DOHH2 (cell line): ENCODE results near the gene TNIP2.
"Not testable (repeated sequence)": the region's sequence is repeated elsewhere in the genome, so short reads cannot be mapped to it uniquely, and the experiment has no call there.

Experiments used
- H3F3A ChIP-seq: fragments of 200-600 bp; sonication (generic), shearing (Covaris generic); 2 replicates; pipeline ENCODE4 v1.6.0; 2016; ENCODE audit warnings: antibody characterized with exemption, mild to moderate bottlenecking; ENCODE audit not compliant: control insufficient read depth, insufficient read depth
- H3K27ac ChIP-seq: fragments of 200-600 bp; sonication (generic); 2 replicates; pipeline ENCODE4 v1.5.1; 2014; ENCODE audit warnings: low read depth, mild to moderate bottlenecking, low read length, moderate library complexity
- H3K27me3 ChIP-seq: fragments of 200-600 bp; sonication (generic); 2 replicates; pipeline ENCODE4 v1.6.1; 2014; ENCODE audit warnings: mild to moderate bottlenecking, low read length, mixed read lengths; ENCODE audit not compliant: control insufficient read depth
- H3K36me3 ChIP-seq: fragments of 200-600 bp; sonication (generic); 2 replicates; pipeline ENCODE4 v1.6.1; 2014; ENCODE audit warnings: mild to moderate bottlenecking, low read length, moderate library complexity, mixed read lengths; ENCODE audit not compliant: control insufficient read depth
- H3K4me1 ChIP-seq: fragments of 200-600 bp; sonication (generic); 2 replicates; pipeline ENCODE4 v1.6.1; 2014; ENCODE audit warnings: mild to moderate bottlenecking, low read length, mixed read lengths; ENCODE audit not compliant: control insufficient read depth
- H3K4me2 ChIP-seq: fragments of 200-600 bp; sonication (generic); 2 replicates; pipeline ENCODE4 v1.6.0; 2014; ENCODE audit warnings: mild to moderate bottlenecking, low read length, moderate library complexity
- H3K4me3 ChIP-seq: fragments of 200-600 bp; sonication (generic); 2 replicates; pipeline ENCODE4 v1.5.1; 2014; ENCODE audit warnings: mild to moderate bottlenecking, low read length, mixed read lengths
- H3K79me2 ChIP-seq: fragments of 200-600 bp; sonication (generic); 2 replicates; pipeline ENCODE4 v1.6.1; 2014; ENCODE audit warnings: mild to moderate bottlenecking, low read length, mixed read lengths; ENCODE audit not compliant: control insufficient read depth
- H3K9me2 ChIP-seq: fragments of 200-600 bp; sonication (generic); replicated peaks from 2 replicates; pipeline ENCODE4 v1.6.1; 2014; ENCODE audit warnings: mild to moderate bottlenecking, low read length, mixed read lengths; ENCODE audit not compliant: control insufficient read depth
- H3K9me3 ChIP-seq: fragments of 200-600 bp; sonication (generic); 2 replicates; pipeline ENCODE4 v1.6.1; 2014; ENCODE audit warnings: antibody characterized with exemption, low read length, mixed read lengths; ENCODE audit not compliant: control insufficient read depth, insufficient read depth
- H4K20me1 ChIP-seq: fragments of 200-600 bp; sonication (generic); 2 replicates; pipeline ENCODE4 v1.6.0; 2014; ENCODE audit warnings: low read depth, mild to moderate bottlenecking, antibody characterized with exemption, low read length, moderate library complexity; ENCODE audit not compliant: control insufficient read depth, insufficient read depth
- CTCF ChIP-seq: fragments of 200-600 bp; sonication (generic); IDR thresholded peaks from one replicate; pipeline ENCODE4 v1.5.1; 2014; ENCODE audit warnings: antibody characterized with exemption, mild to moderate bottlenecking, low read depth, low read length; ENCODE audit not compliant: poor library complexity, severe bottlenecking
- EZH2phosphoT487 ChIP-seq: fragments of 200-600 bp; sonication (generic); IDR thresholded peaks from 2 replicates; pipeline ENCODE4 v1.6.1; 2017; ENCODE audit warnings: borderline replicate concordance, mild to moderate bottlenecking, antibody characterized with exemption, low read length, moderate library complexity, mixed read lengths

Gene TNIP2

GRCh38 chr4:2783790-2784189 lies 27.7 kb upstream of the TNIP2 start:
- no peaks in the 10 kb centered on the region; the same call in 1 of the 2 replicates for H3F3A ChIP-seq
- H3K27me3 ChIP-seq: 0 out of 2 replicates have a peak, but pooled peaks cover 5% of the 10 kb centered on the region
- H3K4me3 ChIP-seq: no peak overlapping the region
- no peaks in the 10 kb centered on the region for H3K9me2 ChIP-seq
- H3K4me2 ChIP-seq: no peak overlapping the region
- H3K4me1 ChIP-seq: peaks cover 37% of the 10 kb centered on the region
- H4K20me1 ChIP-seq: no peaks in the 10 kb centered on the region
- no peaks in the 10 kb centered on the region for H3K79me2 ChIP-seq
- no peaks in the 10 kb centered on the region for H3K36me3 ChIP-seq
- H3K27ac ChIP-seq: no peak overlapping the region
- TF ChIP-seq EZH2phosphoT487: no peak
- TF ChIP-seq CTCF: no peak
- H3K9me3 ChIP-seq: no peaks in the 10 kb centered on the region

DNA sequence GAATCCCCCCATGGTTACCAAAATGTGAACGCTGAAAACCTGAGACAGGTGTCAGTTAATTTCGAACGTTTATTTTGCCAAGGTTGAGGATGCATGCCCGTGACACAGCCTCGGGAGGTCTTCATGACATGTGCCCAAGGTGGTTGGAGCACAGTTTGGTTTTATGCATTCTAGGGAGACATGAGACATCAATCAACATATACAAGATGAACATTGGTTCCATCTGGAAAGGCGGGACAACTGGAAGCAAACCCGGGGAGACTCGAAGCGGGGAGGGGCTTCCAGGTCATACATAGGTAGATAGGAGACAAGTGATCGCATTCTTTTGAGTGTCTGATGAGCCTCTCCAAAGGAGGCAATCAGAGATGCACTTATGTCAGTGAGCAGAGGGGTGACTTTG lies 25.8 kb upstream of the TNIP2 start:
- H3K4me2 ChIP-seq: no peak overlapping the region
- no peak overlapping the region for H3K4me3 ChIP-seq
- peaks cover 21% of the 10 kb centered on the region for H3K4me1 ChIP-seq
- H3K36me3 ChIP-seq: no peaks in the 10 kb centered on the region
- H3K27me3 ChIP-seq: 0 out of 2 replicates have a peak, but pooled peaks cover 5% of the 10 kb centered on the region
- no peak for TF ChIP-seq EZH2phosphoT487
- TF ChIP-seq CTCF: no peak
- no peaks in the 10 kb centered on the region; the same call in 1 of the 2 replicates for H3F3A ChIP-seq
- H3K27ac ChIP-seq: no peak overlapping the region
- H3K79me2 ChIP-seq: no peaks in the 10 kb centered on the region
- no peaks in the 10 kb centered on the region for H4K20me1 ChIP-seq
- no peaks in the 10 kb centered on the region for H3K9me2 ChIP-seq
- H3K9me3 ChIP-seq: no peaks in the 10 kb centered on the region

DNA sequence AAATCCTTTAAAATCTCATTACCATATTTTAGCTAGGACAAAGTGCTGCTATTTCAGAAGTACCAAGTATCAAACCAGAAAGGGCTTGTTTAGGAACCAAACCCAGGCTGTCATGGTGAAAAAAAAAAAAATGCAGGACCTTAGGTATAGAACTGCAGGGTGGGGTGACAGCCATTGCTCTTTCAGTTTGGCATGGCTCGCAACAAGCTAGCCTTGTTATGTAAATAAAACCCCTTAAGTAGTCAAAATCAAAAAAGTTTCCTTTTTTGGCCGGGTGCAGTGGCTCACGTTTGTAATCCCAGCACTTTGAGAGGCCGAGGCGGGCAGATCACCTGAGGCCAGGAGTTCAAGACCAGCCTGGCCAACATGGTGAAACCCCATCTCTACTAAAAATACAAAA lies 24.5 kb upstream of the TNIP2 start:
- H3K9me2 ChIP-seq, H3K27ac ChIP-seq, H4K20me1 ChIP-seq, H3K4me2 ChIP-seq, H3K4me1 ChIP-seq, H3F3A ChIP-seq, H3K9me3 ChIP-seq, H3K4me3 ChIP-seq, H3K27me3 ChIP-seq, H3K79me2 ChIP-seq, H3K36me3 ChIP-seq: not testable (repeated sequence)

DNA sequence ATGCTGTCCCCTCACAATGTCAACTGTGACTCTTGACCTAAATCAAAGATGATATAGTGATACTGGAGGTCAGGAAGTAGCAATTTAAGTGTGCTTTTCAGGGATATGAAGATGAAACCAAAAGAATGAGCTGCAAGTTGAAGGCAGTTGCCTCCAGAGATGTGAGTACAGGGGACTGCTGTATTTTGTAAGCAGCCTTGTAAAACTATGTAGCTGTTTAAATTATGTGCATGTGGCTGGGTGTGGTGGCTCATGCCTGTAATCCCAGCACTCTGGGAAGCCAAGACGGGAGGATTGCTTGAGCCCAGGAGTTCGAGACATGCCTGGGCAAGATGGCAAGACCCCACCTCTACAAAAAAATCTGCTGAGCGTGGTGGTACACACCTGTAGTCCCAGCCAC lies 15.1 kb upstream of the TNIP2 start:
- Histone ChIP-seq H4K20me1 (no peaks in the 10 kb centered on the region), H3K9me3 (no peaks in the 10 kb centered on the region), H3K9me2 (no peaks in the 10 kb centered on the region), H3K79me2 (no peaks in the 10 kb centered on the region), H3K4me2 (no peak overlapping the region), H3K4me3 (no peak overlapping the region), H3F3A (no peaks in the 10 kb centered on the region), H3K4me1 (peaks cover 12% of the 10 kb centered on the region), H3K27me3 (peaks cover 21% of the 10 kb centered on the region), H3K36me3 (no peaks in the 10 kb centered on the region), H3K27ac (no peak overlapping the region)
- no peak for TF ChIP-seq EZH2phosphoT487
- no peak for TF ChIP-seq CTCF
